Brain microvascular endothelial cell (primary cell): ENCODE measurements around the gene MAST2.
"Not testable (repeated sequence)": the region's sequence is repeated elsewhere in the genome, so short reads cannot be mapped to it uniquely, and the experiment has no call there.

Source experiments
- DNase-seq: peaks from one replicate; pipeline ENCODE4 v3.0.0-alpha.2; 2020
- H3K27ac ChIP-seq: fragments of 250-450 bp; sonication (Bioruptor Pico); 2 replicates; pipeline ENCODE4 v1.5.1; 2020; ENCODE audit warnings: mild to moderate bottlenecking, moderate library complexity
- H3K27me3 ChIP-seq: fragments of 250-450 bp; sonication (Bioruptor Pico); replicated peaks from 2 replicates; pipeline ENCODE4 v1.5.1; 2020; ENCODE audit warnings: mild to moderate bottlenecking
- H3K36me3 ChIP-seq: fragments of 250-450 bp; sonication (Bioruptor Pico); replicated peaks from 2 replicates; pipeline ENCODE4 v1.5.1; 2020; ENCODE audit warnings: mild to moderate bottlenecking
- H3K4me3 ChIP-seq: 2 replicates; pipeline ENCODE4 v1.5.1; 2011; ENCODE audit warnings: low read depth, mild to moderate bottlenecking, control low read depth, low read length, moderate library complexity
- CTCF ChIP-seq: IDR thresholded peaks from 2 replicates; pipeline ENCODE4 v1.5.1; 2011; ENCODE audit warnings: low read depth, mild to moderate bottlenecking, moderate library complexity, low read length, control low read depth, inconsistent platforms; ENCODE audit errors: missing control alignments
- in situ Hi-C: cut with HindIII; loops from 2 replicates; pipeline ENCODE4 v1.10.0; 2017; ENCODE audit warnings: low sequenced_read_pairs, low pct_ligation_motif_present

The MAST2 gene

GRCh38 chr1:45828841-45829240 is 25.4 kb downstream of the MAST2 start:
- in situ Hi-C loops, result no loop called here
- H3K27ac ChIP-seq, result no peak overlapping the region
- DNase-seq, result no peak
- H3K36me3 ChIP-seq, result peaks cover 3% of the 10 kb centered on the region
- H3K27me3 ChIP-seq, result no peaks in the 10 kb centered on the region
- TF ChIP-seq CTCF, result no peak
- no peak overlapping the region for H3K4me3 ChIP-seq

- Histone ChIP-seq H3K36me3 (peaks cover 3% of the 10 kb centered on the region), H3K27ac (no peak overlapping the region), H3K27me3 (no peaks in the 10 kb centered on the region), H3K4me3 (no peak overlapping the region)
- no peak for DNase-seq
- TF ChIP-seq CTCF, result no peak
- in situ Hi-C loops, result no loop called here
These were observed 29.9 kb downstream of the MAST2 start for GRCh38 chr1:45833361-45833760.

GRCh38 chr1:45834689-45835088 is 31.3 kb downstream of the MAST2 start:
- Histone ChIP-seq H3K27ac (no peak overlapping the region), H3K36me3 (peaks cover 3% of the 10 kb centered on the region), H3K4me3 (no peak overlapping the region), H3K27me3 (no peaks in the 10 kb centered on the region)
- DNase-seq, result no peak
- no peak for TF ChIP-seq CTCF
- in situ Hi-C loops, result no loop called here

GRCh38 chr1:45836451-45836850 is 33.0 kb downstream of the MAST2 start:
- no peaks in the 10 kb centered on the region for H3K36me3 ChIP-seq
- in situ Hi-C loops, result no loop called here
- no peak overlapping the region for H3K27ac ChIP-seq
- DNase-seq, result no peak
- H3K27me3 ChIP-seq, result no peaks in the 10 kb centered on the region
- TF ChIP-seq CTCF, result no peak
- no peak overlapping the region for H3K4me3 ChIP-seq

- DNase-seq, in situ Hi-C loops, H3K4me3 ChIP-seq, H3K36me3 ChIP-seq, H3K27ac ChIP-seq, H3K27me3 ChIP-seq: not testable (repeated sequence)
These were observed 33.4 kb downstream of the MAST2 start for GRCh38 chr1:45836861-45837260.

- in situ Hi-C loops, H3K36me3 ChIP-seq, H3K4me3 ChIP-seq, H3K27me3 ChIP-seq, DNase-seq, H3K27ac ChIP-seq: not testable (repeated sequence)
These were observed 34.9 kb downstream of the MAST2 start for GRCh38 chr1:45838322-45838721.

GRCh38 chr1:45840704-45841103 is 37.3 kb downstream of the MAST2 start:
- Histone ChIP-seq H3K4me3 (no peak overlapping the region), H3K36me3 (no peaks in the 10 kb centered on the region), H3K27me3 (no peaks in the 10 kb centered on the region), H3K27ac (no peak overlapping the region)
- no peak for TF ChIP-seq CTCF
- in situ Hi-C loops, result no loop called here
- no peak for DNase-seq
